ENCODE measurements around the gene ZNF548. TPM values are rescaled to one million over a fixed set of nuclear protein-coding genes. Genes with fewer than 3 reads are reported as not detected.

ZNF548 gene
- total and polyA plus RNA-seq, 11 donors, result 5.1 to 20.3 (median 14.7) TPM

GRCh38 chr19:57377498-57378146 is 12.0 kb upstream of the ZNF548 start:
- ATAC-seq (no peak), DNase-seq (no peak)
- Histone ChIP-seq H3K4me1 (no peaks in the 10 kb centered on the region), H3K27me3 (no peaks in the 10 kb centered on the region), H3K9me3 (peaks cover 0 to 81% (median 20%) of the 10 kb centered on the region in 12 donors), H3K4me3 (no peak overlapping the region), H3K36me3 (peaks cover 7 to 63% (median 46%) of the 10 kb centered on the region in 9 donors), H3K27ac (no peak overlapping the region)
- no peak for TF ChIP-seq POLR2A (IDR thresholded peaks at IDR 0.05)
- TF ChIP-seq, protein P1, sequence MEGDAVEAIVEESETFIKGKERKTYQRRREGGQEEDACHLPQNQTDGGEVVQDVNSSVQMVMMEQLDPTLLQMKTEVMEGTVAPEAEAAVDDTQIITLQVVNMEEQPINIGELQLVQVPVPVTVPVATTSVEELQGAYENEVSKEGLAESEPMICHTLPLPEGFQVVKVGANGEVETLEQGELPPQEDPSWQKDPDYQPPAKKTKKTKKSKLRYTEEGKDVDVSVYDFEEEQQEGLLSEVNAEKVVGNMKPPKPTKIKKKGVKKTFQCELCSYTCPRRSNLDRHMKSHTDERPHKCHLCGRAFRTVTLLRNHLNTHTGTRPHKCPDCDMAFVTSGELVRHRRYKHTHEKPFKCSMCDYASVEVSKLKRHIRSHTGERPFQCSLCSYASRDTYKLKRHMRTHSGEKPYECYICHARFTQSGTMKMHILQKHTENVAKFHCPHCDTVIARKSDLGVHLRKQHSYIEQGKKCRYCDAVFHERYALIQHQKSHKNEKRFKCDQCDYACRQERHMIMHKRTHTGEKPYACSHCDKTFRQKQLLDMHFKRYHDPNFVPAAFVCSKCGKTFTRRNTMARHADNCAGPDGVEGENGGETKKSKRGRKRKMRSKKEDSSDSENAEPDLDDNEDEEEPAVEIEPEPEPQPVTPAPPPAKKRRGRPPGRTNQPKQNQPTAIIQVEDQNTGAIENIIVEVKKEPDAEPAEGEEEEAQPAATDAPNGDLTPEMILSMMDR (IDR thresholded peaks at IDR 0.05), result no peak
- 92 to 97% (median 95%) methylated on average over 3 of the region's 3 CpGs for WGBS, 4 donors
- intact Hi-C loops (cut with DNase I), result no loop called here

DNA sequence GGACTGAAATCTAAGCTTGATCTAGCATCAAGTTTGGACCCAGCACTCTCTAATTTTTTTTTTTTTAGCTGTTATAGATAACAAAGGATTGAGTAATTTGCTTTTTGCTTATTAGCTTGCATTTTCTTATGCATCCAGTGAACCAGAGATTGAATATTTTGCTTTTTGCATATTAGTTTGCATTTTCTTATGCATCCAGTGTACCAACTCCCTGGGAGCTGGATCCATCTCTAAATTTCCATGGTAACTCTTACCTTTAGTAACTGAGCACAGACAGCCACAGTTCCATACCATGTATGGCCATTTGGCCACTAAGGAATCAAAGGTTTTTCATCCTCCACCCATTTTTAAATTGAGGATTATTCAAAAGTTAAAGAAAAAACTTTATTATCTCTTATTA is 8.7 kb upstream of the ZNF548 start:
- H3K9me3 ChIP-seq, result peaks cover 0 to 54% (median 20%) of the 10 kb centered on the region in 12 donors
- TF ChIP-seq POLR2A (IDR thresholded peaks at IDR 0.05), result no peak
- TF ChIP-seq, protein P1 (IDR thresholded peaks at IDR 0.05), result no peak
- no peak overlapping the region for H3K27ac ChIP-seq
- H3K4me3 ChIP-seq, result no peak overlapping the region
- no peak for ATAC-seq
- H3K4me1 ChIP-seq, result no peaks in the 10 kb centered on the region
- no peak for DNase-seq
- peaks cover 4 to 31% (median 19%) of the 10 kb centered on the region in 9 donors for H3K36me3 ChIP-seq
- intact Hi-C loops (cut with DNase I), result no loop called here
- no peaks in the 10 kb centered on the region for H3K27me3 ChIP-seq

DNA sequence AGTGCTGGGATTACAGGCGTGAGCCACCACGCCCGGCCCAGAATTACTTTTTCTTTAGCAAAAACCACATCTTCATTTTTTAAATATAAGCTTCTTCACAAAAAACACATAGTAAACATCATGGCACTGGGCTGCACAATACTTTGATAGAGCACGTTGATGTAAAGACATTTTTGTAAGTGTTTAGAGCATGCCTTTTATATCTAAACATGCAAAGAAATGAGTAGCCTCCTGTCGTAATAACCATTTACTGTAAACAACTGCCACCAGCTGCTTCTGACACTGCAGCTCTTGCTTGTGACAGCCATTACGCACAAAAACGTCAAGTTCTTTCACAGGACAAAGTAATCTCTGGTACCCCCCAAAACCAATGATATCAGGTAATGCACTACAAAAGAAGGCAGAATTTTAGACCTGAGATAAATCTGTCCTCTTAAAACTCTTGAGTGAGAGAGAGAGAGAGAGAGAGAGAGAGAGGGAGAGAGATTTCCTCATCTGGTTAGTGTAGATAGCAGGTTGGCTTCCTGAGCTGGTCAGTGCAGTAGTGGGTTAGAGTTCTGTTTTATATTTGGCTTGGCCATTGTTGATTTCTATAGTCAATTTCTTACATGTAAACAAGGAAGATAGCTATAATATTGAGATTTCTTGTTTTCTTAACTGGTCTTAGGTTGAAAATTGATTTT is 6.7 kb upstream of the ZNF548 start:
- intact Hi-C loops (cut with DNase I), result no loop called here
- WGBS, 4 donors, result 82 to 86% (median 85%) methylated on average over 7 of the region's 7 CpGs
- DNase-seq (no peak), ATAC-seq (no peak)
- Histone ChIP-seq H3K27me3 (no peaks in the 10 kb centered on the region), H3K4me1 (no peaks in the 10 kb centered on the region), H3K9me3 (peaks cover 0 to 34% (median 6%) of the 10 kb centered on the region in 12 donors), H3K4me3 (no peak overlapping the region), H3K36me3 (peaks cover 0 to 11% (median 4%) of the 10 kb centered on the region in 9 donors), H3K27ac (no peak overlapping the region)
- TF ChIP-seq, protein P1 (IDR thresholded peaks at IDR 0.05), result no peak
- TF ChIP-seq POLR2A (IDR thresholded peaks at IDR 0.05), result no peak

GRCh38 chr19:57389194-57389729 is 392 bp upstream of the ZNF548 start:
- ATAC-seq (no peak), DNase-seq (no peak)
- Histone ChIP-seq H3K4me3 (peak overlapping the region in 11 of 12 donors; percentile 71 to 97 (median 85)), H3K4me1 (peaks cover 0 to 27% (median 17%) of the 10 kb centered on the region in 12 donors), H3K9me3 (peaks cover 0 to 2% (median 0%) of the 10 kb centered on the region in 12 donors), H3K27ac (peak overlapping the region; percentile 82 to 98 (median 88)), H3K36me3 (peaks cover 0 to 15% (median 6%) of the 10 kb centered on the region in 9 donors), H3K27me3 (no peaks in the 10 kb centered on the region)
- TF ChIP-seq, protein P1 (IDR thresholded peaks at IDR 0.05), result no peak
- 51 to 56% (median 53%) methylated on average over 11 of the region's 11 CpGs for WGBS, 4 donors
- intact Hi-C loops (cut with DNase I), result loop anchor here in 1 of 10 donors (2.0 kb wide), 1 partner anchor 24 kb away; no protein-coding TSS in a partner anchor

All from heart left ventricle (tissue), 16 donors.